Measurements from ENCODE around the gene FFAR2.

FFAR2 gene

GRCh38 chr19:35490364-35490763 lies 42.3 kb downstream of the FFAR2 start, which contains the start of gene KRTDAP:
TSS of gene KRTDAP (minus strand) at chr19:35490464. CDS start at chr19:35490442, 22 bp downstream.
- no peak for TF ChIP-seq CTCF (IDR thresholded peaks at IDR 0.05; ENCODE audit: extremely low read depth, missing control alignments)
- DNase-seq (ENCODE audit: low spot score): no peak

- DNase-seq (ENCODE audit: low spot score): no peak
- TF ChIP-seq CTCF (IDR thresholded peaks at IDR 0.05; ENCODE audit: extremely low read depth, missing control alignments): no peak
These were observed 43.8 kb downstream of the FFAR2 start for GRCh38 chr19:35491836-35492360.

- TF ChIP-seq CTCF (IDR thresholded peaks at IDR 0.05; ENCODE audit: extremely low read depth, missing control alignments): no peak
- no peak for DNase-seq (ENCODE audit: low spot score)
These were observed 45.9 kb downstream of the FFAR2 start for GRCh38 chr19:35493971-35494370.

- peak; percentile 93 for TF ChIP-seq CTCF (IDR thresholded peaks at IDR 0.05; ENCODE audit: extremely low read depth, missing control alignments)
- peak; percentile 85 for DNase-seq (ENCODE audit: low spot score)
These were observed 47.3 kb downstream of the FFAR2 start for GRCh38 chr19:35495107-35496064.

- DNase-seq (ENCODE audit: low spot score): no peak
These were observed 49.3 kb downstream of the FFAR2 start for GRCh38 chr19:35497406-35497805.

GRCh38 chr19:35498220-35498619 lies 50.2 kb downstream of the FFAR2 start:
- TF ChIP-seq CTCF (IDR thresholded peaks at IDR 0.05; ENCODE audit: extremely low read depth, missing control alignments): no peak
- DNase-seq (ENCODE audit: low spot score): no peak

More at GRCh38 chr19:35497406-35497805, 49.3 kb downstream of the FFAR2 start:
- TF ChIP-seq CTCF (IDR thresholded peaks at IDR 0.05; ENCODE audit: extremely low read depth, missing control alignments): no peak

GRCh38 chr19:35498984-35499527 lies 51.0 kb downstream of the FFAR2 start:
- no peak for DNase-seq (ENCODE audit: low spot score)
- TF ChIP-seq CTCF (IDR thresholded peaks at IDR 0.05; ENCODE audit: extremely low read depth, missing control alignments): no peak

Measured in GM20000 (cell line).